ENCODE measurements around the gene EIF3M. TPM values are rescaled to one million over a fixed set of nuclear protein-coding genes. Genes with fewer than 3 reads are reported as not detected.

EIF3M gene
- total and polyA plus RNA-seq, 2 experiments from 2014 or later, result 667 to 714 TPM

GRCh38 chr11:32613500-32614151 lies 30.0 kb downstream of the EIF3M start:
- no peaks in the 10 kb centered on the region for H3F3A ChIP-seq (replicated peaks; ENCODE audit: low read depth)
- H3K27me3 Mint-ChIP-seq (ENCODE audit: insufficient read depth, low read depth, poor library complexity), result peaks cover 4% of the 10 kb centered on the region
- H3K4me1 Mint-ChIP-seq, result peaks cover 4% of the 10 kb centered on the region
- no peaks in the 10 kb centered on the region; the same call in 1 of the 2 replicates for H3K9me2 ChIP-seq (ENCODE audit: insufficient read depth)
- H3K36me3 ChIP-seq (ENCODE audit: insufficient read depth), result no peaks in the 10 kb centered on the region
- no peak overlapping the region for H3K27ac ChIP-seq (ENCODE audit: low read depth)
- H3K4me3 Mint-ChIP-seq, result no peak overlapping the region
- H3K4me2 ChIP-seq, result no peak overlapping the region
- peaks cover 14% of the 10 kb centered on the region for H3K36me3 Mint-ChIP-seq (ENCODE audit: low read depth)
- no peaks in the 10 kb centered on the region for H3K79me2 ChIP-seq (replicated peaks; ENCODE audit: insufficient read depth)
- H4K20me1 ChIP-seq (replicated peaks; ENCODE audit: insufficient read depth), result no peaks in the 10 kb centered on the region
- DNase-seq (ENCODE audit: low spot score), result no peak
- TF ChIP-seq POLR2AphosphoS5 (IDR thresholded peaks at IDR 0.05; ENCODE audit: low read depth) (no peak), EZH2 (IDR thresholded peaks at IDR 0.05; ENCODE audit: low read depth, unreplicated experiment) (no peak), JUNB (IDR thresholded peaks at IDR 0.05; ENCODE audit: unreplicated experiment) (no peak), CREB1 (CRISPR knock-in tag; IDR thresholded peaks at IDR 0.05; ENCODE audit: low read depth) (no peak), ZNF462 (CRISPR knock-in tag; IDR thresholded peaks at IDR 0.05) (no peak), STAT1 (IDR thresholded peaks at IDR 0.05; ENCODE audit: unreplicated experiment) (no peak), EZH2phosphoT487 (IDR thresholded peaks at IDR 0.05; ENCODE audit: unreplicated experiment) (no peak)
- 0 out of 2 replicates have a peak, but pooled peaks cover 6% of the 10 kb centered on the region for H3K4me1 ChIP-seq (ENCODE audit: insufficient read depth)
- no peak for ATAC-seq
- H3K9me3 Mint-ChIP-seq, result peaks cover 17% of the 10 kb centered on the region
- H2AFZ ChIP-seq, result no peak overlapping the region
- H3K4me3 ChIP-seq, result no peak overlapping the region
- no peak overlapping the region for H3K27ac Mint-ChIP-seq
- H3K27me3 ChIP-seq (ENCODE audit: insufficient read depth), result no peaks in the 10 kb centered on the region
